GM21576 (cell line): Measurements from ENCODE around the gene ZNF775.
A peak's percentile ranks its signal among the peaks of the same experiment; 100 is the strongest.

Source experiments
- ATAC-seq: cut with Tn5 transposase; IDR thresholded peaks from one replicate; pipeline ENCODE4 v1.9.1; 2021; ENCODE audit warnings: mild to moderate bottlenecking, moderate library complexity; ENCODE audit not compliant: unreplicated experiment

Gene ZNF775

GRCh38 chr7:150345012-150345411 lies 34.1 kb upstream of the ZNF775 start:
- no peak for ATAC-seq

- ATAC-seq, result no peak
These were observed 32.2 kb upstream of the ZNF775 start for GRCh38 chr7:150346922-150347321.

- no peak for ATAC-seq
These were observed 27.4 kb upstream of the ZNF775 start for GRCh38 chr7:150351587-150352194.

- ATAC-seq, result no peak
These were observed 23.5 kb upstream of the ZNF775 start for GRCh38 chr7:150355666-150356059.

DNA sequence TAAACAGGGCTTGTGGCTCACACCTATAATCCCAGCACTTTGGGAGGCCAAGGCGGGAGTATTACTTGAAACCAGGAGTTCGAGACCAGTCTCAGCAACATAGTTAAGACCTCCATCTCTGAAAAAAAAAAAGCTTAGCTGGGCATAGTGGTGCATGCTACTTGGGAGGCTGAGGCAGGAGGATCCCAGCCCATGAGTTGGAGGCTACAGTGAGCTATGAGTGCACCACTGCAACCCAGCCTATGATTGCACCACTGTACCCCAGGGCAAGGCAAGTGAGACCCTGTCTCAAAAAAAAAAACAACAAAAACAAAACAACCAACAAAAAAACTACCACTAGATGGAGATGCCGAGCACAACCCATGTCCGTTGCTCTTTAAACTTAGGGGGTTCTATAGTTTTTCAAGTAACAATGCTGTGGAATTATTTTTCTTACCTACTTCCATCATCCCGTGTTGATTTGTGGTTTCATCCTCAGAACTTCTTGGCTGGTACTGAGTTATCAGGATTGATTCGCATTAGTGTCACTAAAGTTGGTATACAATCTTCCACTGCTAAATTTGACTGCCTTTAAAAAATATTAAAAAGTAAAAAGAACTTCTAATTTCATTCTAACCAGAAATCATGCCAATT lies 22.7 kb upstream of the ZNF775 start:
- no peak for ATAC-seq

DNA sequence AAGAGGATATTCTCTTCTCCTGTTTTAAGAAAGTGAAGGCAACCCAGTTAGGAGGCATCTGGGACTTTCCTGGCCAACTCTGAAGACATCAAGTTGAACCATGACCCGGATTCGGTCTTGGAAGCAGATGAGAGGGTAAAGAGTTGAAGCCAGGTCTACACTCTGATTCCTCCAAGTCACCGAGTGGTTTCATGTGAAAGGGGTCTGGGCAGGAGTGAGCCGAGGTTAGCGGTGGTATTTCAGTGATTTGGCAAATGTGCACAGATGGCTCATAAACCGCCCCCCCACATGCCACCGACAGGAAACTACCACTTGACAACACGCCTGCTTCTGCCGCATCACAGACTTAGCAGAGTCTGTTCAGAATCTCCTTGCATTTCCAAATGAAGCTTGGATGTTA lies 21.9 kb upstream of the ZNF775 start:
- peak; percentile 49 for ATAC-seq

DNA sequence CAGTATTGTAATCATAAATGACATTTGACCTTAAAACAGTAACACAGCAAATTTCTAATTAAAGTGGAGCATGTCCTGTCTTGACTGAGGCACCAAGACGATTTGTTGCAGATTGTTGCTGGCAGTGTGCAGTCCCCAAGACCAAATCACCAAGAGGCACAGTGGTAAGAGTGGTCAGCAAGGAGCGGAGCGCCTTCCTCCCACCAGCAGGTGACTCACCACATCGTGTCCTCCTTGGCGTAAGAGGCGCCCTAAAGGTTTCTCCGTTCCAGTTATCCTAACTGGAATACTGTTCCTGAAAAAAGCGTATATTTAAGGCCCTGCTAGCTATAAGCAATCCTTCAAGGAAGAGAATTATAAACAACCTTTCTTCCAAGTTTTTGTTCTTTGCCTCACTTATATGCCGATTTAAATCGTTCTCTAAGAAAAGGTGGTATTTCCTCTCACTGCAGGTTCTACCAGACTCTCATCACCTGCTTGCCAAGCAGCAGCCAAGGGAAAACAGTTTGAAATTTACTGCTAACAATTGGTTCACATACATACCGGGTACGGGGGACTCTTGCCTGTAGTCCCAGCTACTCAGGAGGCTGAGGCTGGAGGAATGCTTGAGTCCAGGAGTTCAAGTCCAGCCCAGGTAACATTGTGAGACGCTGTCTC lies 21.2 kb upstream of the ZNF775 start:
- ATAC-seq, result peak; percentile 9

- no peak for ATAC-seq
These were observed 20.7 kb upstream of the ZNF775 start for GRCh38 chr7:150358433-150358832.

DNA sequence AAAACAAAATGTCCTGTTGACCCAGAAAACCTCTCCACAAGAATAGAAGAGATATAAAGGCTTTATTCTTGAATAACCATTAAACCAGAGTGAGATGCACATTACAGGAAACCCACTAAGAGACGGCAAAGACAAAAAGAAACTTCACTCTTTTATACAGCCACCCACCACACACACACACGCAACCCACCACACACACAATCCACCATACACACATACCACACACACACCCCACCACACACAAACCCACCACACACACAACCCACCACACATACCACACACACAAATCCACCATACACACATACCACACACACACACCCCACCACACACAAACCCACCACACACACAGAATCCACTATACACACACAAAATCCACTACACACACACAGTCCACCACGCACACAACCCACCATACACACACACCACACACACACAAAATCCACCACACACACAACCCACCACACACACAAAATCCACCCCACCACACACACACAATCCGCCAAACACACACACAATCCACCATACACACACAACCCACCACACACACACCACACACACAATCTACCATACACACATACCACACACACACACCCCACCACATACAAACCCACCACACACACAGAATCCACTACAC lies 20.0 kb upstream of the ZNF775 start:
- no peak for ATAC-seq

DNA sequence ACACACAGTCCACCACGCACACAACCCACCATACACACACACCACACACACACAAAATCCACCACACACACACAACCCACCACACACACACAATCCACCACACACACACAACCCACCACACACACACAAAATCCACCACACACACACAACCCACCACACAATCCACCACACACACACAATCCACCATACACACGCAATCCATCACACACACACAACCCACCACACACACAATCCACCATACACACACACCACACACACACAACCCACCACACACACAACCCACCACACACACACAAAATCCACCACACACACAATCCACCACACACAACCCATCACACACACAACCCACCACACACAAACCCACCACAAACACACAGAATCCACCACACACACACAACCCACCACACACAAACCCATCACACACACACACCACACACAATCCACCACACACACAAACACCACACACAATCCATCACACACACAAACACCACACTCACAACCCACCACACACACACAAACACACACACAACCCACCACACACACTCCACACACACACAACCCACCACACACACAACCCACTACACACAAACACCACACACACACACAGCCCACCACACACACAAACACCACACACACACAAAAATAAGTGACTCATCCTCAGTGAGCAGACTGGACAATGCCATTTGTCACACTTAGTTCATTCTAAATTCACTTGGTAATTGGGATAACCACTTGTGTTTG lies 19.3 kb upstream of the ZNF775 start:
- ATAC-seq, result no peak

DNA sequence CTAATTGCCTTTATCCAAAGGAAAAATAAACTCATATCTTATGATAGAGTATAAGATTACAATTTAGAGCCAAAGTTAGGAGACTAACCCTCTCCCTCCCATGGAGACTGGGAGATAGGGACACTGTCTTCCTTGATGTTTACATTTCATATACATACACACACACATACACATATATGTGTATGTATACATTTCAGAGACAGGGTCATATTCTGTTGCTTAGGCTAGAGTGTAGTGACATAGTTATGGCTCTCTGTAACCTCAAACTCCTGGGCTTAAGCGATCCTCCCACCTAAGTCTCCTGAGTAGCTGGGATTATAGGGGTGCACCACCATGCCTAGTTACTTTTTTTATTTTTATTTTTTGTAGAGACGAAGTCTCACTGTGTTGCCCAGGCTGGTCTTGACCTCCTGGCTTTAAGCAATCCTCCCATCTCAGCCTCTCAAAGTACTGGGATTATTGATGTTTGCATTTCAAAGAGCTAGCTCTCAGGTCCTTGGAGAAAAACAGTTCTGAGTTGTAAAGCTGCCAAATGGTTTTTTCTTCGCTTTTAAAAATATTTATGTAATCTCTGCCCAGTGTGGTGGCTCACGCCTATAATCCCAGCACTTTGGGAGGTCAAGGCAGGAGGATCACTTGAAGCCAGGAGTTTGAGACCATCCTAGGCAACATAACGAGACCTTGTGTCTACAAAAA lies 18.6 kb upstream of the ZNF775 start:
- ATAC-seq, result no peak

GRCh38 chr7:150361402-150361801 lies 17.7 kb upstream of the ZNF775 start:
- no peak for ATAC-seq

- no peak for ATAC-seq
These were observed 17.1 kb upstream of the ZNF775 start for GRCh38 chr7:150361807-150362621.

GRCh38 chr7:150363370-150363769 lies 15.8 kb upstream of the ZNF775 start:
- ATAC-seq, result no peak

DNA sequence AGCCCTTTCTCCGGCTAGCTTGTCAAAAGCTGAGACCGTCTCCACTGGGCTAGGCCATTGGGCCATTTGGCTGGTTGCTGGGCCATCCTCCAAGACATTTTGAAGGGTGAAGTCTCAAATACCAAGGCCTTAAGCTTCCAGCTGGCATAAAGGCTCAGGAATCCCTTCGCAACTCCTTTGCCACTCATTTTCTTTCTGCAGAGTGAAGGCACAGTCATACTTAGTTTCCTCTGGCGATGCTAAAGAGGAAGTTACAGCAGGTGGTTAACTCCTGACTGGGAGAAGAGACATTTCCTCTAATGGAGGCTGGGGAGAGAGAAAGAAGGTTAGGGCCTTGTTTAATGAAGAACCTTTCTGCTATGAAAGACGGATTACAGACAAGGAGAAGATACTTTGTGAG lies 15.3 kb upstream of the ZNF775 start:
- no peak for ATAC-seq

DNA sequence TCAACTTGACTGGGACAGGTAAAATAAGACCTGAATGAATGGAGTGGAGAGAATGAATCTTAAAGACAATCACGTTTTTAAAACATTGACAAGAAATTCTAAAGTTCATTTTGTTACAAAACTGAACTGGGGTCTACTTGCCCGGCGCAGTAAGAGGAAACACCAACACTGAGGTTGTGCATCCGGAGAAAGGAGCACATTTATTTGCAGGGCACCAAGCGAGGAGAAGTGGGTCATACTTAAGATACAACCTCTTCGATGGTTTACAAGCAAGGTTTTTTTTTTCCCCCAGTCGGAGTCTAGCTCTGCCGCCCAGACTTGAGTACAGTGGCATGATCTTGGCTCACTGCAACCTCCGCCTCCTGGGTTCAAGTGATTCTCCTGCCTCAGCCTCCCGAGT lies 13.9 kb upstream of the ZNF775 start:
- ATAC-seq, result no peak

DNA sequence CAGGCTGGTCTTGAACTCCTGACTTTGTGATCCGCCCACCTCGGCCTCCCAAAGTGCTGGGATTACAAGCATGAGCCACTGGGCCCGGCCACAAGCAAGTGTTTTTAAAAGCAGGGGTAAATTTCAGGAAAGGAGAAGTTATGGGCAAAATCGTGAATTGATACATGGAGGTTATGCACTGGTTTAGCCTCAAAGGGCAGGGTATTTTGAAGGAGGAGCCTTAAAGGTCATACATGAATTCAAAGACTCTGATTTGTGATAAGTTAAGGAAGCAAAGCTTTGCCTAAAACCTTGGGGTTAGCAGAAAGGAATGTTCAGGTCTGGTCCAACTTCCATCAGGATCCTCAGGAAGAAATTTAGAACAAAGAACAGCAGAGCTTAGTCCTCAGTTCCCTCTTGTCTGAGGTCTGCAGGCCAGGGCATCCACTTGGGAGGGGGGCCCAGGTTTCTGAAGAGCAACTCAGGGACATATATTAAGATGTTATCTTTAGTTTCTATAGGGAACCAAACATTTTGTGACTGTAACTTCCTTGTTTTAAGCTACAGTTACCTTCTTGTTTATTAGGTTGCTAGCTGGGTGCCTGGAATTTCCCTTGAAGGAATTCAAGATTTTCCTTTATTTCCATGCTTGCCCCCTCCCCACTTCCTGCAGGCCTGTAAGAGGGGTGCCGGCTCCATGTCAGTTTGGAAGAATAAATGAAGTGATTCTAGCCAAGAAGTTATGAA lies 13.3 kb upstream of the ZNF775 start:
- no peak for ATAC-seq

GRCh38 chr7:150367677-150368095 lies 11.4 kb upstream of the ZNF775 start:
- ATAC-seq, result no peak
